ENCODE results near the gene PFN3.

GRCh38 chr5:177393990-177394389 lies 6.5 kb downstream of the PFN3 start:
- TF ChIP-seq POLR2AphosphoS5 (IDR thresholded peaks at IDR 0.05; ENCODE audit: low read depth, low read length), result no peak
- TF ChIP-seq TAF1 (IDR thresholded peaks at IDR 0.05; ENCODE audit: borderline replicate concordance, insufficient read depth, low read length), result no peak
